ENCODE measurements around the gene ZFP1.

DNA sequence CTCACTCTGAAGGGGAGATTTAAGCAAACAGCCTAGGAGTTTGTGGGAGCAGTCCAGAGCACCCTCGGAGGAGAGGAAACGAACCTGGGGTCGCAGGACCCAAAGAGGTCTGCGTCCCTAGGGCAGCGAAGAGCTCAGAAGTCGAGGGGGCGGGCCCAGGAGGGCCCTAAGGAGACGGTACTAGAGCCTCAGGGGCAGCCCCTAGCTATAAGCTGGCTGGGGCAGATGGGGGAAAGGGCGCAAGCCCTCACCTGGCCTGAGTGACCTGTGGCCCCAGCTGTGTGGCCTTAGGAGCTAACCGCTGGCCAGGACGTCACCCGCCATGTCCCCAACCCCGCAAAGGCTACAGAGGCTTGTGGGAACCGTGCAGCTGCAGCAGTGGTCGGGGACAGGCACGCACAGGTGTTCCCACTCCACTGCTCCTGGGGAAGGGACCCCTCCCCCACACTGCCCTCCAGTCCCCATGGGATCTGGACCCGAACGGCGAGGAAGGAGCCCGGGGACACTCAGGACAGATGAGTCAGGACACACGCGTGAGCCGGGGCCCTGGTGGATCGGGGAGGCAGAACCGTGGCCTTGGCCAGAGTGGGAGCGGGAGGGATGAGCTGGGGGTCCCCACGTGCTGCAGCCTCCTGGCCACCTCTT lies 60.7 kb downstream of the ZFP1 start:
- TF ChIP-seq NRF1 (IDR thresholded peaks at IDR 0.05; ENCODE audit: low read depth, low read length) (no peak), NFIC (IDR thresholded peaks at IDR 0.05; ENCODE audit: borderline replicate concordance) (no peak), FOXJ3 (CRISPR knock-in tag; IDR thresholded peaks at IDR 0.05) (no peak)
- TF ChIP-seq, protein P1, sequence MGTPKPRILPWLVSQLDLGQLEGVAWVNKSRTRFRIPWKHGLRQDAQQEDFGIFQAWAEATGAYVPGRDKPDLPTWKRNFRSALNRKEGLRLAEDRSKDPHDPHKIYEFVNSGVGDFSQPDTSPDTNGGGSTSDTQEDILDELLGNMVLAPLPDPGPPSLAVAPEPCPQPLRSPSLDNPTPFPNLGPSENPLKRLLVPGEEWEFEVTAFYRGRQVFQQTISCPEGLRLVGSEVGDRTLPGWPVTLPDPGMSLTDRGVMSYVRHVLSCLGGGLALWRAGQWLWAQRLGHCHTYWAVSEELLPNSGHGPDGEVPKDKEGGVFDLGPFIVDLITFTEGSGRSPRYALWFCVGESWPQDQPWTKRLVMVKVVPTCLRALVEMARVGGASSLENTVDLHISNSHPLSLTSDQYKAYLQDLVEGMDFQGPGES (IDR thresholded peaks at IDR 0.05; ENCODE audit: low read depth, low read length) = no peak
- TF ChIP-seq, protein P2, sequence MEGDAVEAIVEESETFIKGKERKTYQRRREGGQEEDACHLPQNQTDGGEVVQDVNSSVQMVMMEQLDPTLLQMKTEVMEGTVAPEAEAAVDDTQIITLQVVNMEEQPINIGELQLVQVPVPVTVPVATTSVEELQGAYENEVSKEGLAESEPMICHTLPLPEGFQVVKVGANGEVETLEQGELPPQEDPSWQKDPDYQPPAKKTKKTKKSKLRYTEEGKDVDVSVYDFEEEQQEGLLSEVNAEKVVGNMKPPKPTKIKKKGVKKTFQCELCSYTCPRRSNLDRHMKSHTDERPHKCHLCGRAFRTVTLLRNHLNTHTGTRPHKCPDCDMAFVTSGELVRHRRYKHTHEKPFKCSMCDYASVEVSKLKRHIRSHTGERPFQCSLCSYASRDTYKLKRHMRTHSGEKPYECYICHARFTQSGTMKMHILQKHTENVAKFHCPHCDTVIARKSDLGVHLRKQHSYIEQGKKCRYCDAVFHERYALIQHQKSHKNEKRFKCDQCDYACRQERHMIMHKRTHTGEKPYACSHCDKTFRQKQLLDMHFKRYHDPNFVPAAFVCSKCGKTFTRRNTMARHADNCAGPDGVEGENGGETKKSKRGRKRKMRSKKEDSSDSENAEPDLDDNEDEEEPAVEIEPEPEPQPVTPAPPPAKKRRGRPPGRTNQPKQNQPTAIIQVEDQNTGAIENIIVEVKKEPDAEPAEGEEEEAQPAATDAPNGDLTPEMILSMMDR (IDR thresholded peaks at IDR 0.05) = no peak

All from SK-N-SH (cell line).